WTC11 (cell line): Measurements from ENCODE around the gene MCM5. TPM values are rescaled to one million over a fixed set of nuclear protein-coding genes. Genes with fewer than 3 reads are reported as not detected.
A peak's percentile ranks its signal among the peaks of the same experiment; 100 is the strongest.

ENCODE experiments used
- ATAC-seq: fragments of 200-7000 bp; cut with Tn5 transposase; 2 replicates; pipeline ENCODE4 v1.10.0; 2021; ENCODE audit warnings: mild to moderate bottlenecking, moderate library complexity
- CTCF ChIA-PET: fragments of 300-600 bp; sonication (Branson Sonifier 250); formaldehyde crosslinking; loops from one replicate; lab custom pipeline; 2021; ENCODE audit warnings: antibody characterized with exemption; lab: Charles Lee
- POLR2A ChIA-PET: fragments of 350-600 bp; sonication (Branson Sonifier 250); formaldehyde crosslinking; loops from one replicate; lab custom pipeline; 2021; ENCODE audit warnings: antibody characterized with exemption; lab: Charles Lee
- DNase-seq: peaks from one replicate; pipeline ENCODE4 v3.0.0; 2021; ENCODE audit warnings: low spot score
- H3K27ac Mint-ChIP-seq: 2 replicates; pipeline ENCODE4 v1.8.0; 2021; ENCODE audit warnings: mixed read lengths
- H3K27me3 Mint-ChIP-seq: 2 replicates; pipeline ENCODE4 v1.8.0; 2021; ENCODE audit warnings: low read depth, mild to moderate bottlenecking, moderate library complexity, mixed read lengths
- H3K36me3 Mint-ChIP-seq: 2 replicates; pipeline ENCODE4 v1.8.0; 2021; ENCODE audit warnings: mixed read lengths
- H3K4me1 Mint-ChIP-seq: 2 replicates; pipeline ENCODE4 v1.8.0; 2022; ENCODE audit warnings: mixed read lengths
- H3K4me3 Mint-ChIP-seq: 2 replicates; pipeline ENCODE4 v1.8.0; 2021; ENCODE audit warnings: mild to moderate bottlenecking, moderate library complexity, mixed read lengths
- H3K9me3 Mint-ChIP-seq: 2 replicates; pipeline ENCODE4 v1.8.0; 2021; ENCODE audit warnings: mixed read lengths
- ATF1 ChIP-seq: sonication (generic); formaldehyde crosslinking; IDR thresholded peaks from 2 replicates; pipeline ENCODE4 v1.8.1; 2023; ENCODE audit warnings: mild to moderate bottlenecking, moderate library complexity, missing genetic modification reagents
- ATF3 ChIP-seq: sonication (generic); formaldehyde crosslinking; conservative IDR thresholded peaks from 2 replicates; pipeline ENCODE4 v1.8.1; 2022; ENCODE audit warnings: mild to moderate bottlenecking, missing genetic modification reagents
- ATF6 ChIP-seq: sonication (generic); formaldehyde crosslinking; IDR thresholded peaks from 2 replicates; pipeline ENCODE4 v1.8.1; 2023; ENCODE audit warnings: mild to moderate bottlenecking, missing genetic modification reagents
- CREB1 ChIP-seq: sonication (generic); formaldehyde crosslinking; IDR thresholded peaks from 2 replicates; pipeline ENCODE4 v1.8.0; 2023; ENCODE audit warnings: mild to moderate bottlenecking, missing genetic modification reagents
- CTCF ChIP-seq: fragments of 200-600 bp; IDR thresholded peaks from 2 replicates; pipeline ENCODE4 v1.8.0; 2022; ENCODE audit warnings: antibody characterized with exemption
- ERG ChIP-seq: fragments of 250-450 bp; sonication (Bioruptor Pico); IDR thresholded peaks from 2 replicates; pipeline ENCODE4 v1.8.0; 2021; ENCODE audit warnings: mild to moderate bottlenecking
- ESRRA ChIP-seq: sonication (generic); formaldehyde crosslinking; IDR thresholded peaks from 2 replicates; pipeline ENCODE4 v1.8.1; 2022; ENCODE audit warnings: mild to moderate bottlenecking, missing genetic modification reagents, borderline replicate concordance
- ETV6 ChIP-seq: sonication (generic); formaldehyde crosslinking; IDR thresholded peaks from 2 replicates; pipeline ENCODE4 v1.8.1; 2022; ENCODE audit warnings: mild to moderate bottlenecking, missing genetic modification reagents
- FOXK1 ChIP-seq: sonication (generic); formaldehyde crosslinking; IDR thresholded peaks from 2 replicates; pipeline ENCODE4 v1.8.0; 2022; ENCODE audit warnings: mild to moderate bottlenecking, moderate library complexity, missing genetic modification reagents
- GABPB1 ChIP-seq: sonication (generic); formaldehyde crosslinking; IDR thresholded peaks from 2 replicates; pipeline ENCODE4 v1.8.1; 2023; ENCODE audit warnings: mild to moderate bottlenecking, missing genetic modification reagents
- HMGXB4 ChIP-seq: sonication (generic); formaldehyde crosslinking; IDR thresholded peaks from 2 replicates; pipeline ENCODE4 v1.8.1; 2023; ENCODE audit warnings: mild to moderate bottlenecking, moderate library complexity, missing genetic modification reagents
- IRF1 ChIP-seq: sonication (generic); formaldehyde crosslinking; IDR thresholded peaks from 2 replicates; pipeline ENCODE4 v1.8.0; 2023; ENCODE audit warnings: missing genetic modification reagents
- IRF2 ChIP-seq: sonication (generic); formaldehyde crosslinking; IDR thresholded peaks from 2 replicates; pipeline ENCODE4 v1.8.0; 2022; ENCODE audit warnings: low read depth, missing genetic modification reagents, borderline replicate concordance
- MXD4 ChIP-seq: fragments of 250-450 bp; sonication (Bioruptor Pico); IDR thresholded peaks from 2 replicates; pipeline ENCODE4 v1.8.0; 2021; ENCODE audit warnings: mild to moderate bottlenecking, moderate library complexity, borderline replicate concordance
- MYBL2 ChIP-seq: sonication (generic); formaldehyde crosslinking; IDR thresholded peaks from 2 replicates; pipeline ENCODE4 v1.8.1; 2023; ENCODE audit warnings: mild to moderate bottlenecking, moderate library complexity, missing genetic modification reagents
- ZMAT4 ChIP-seq: fragments of 250-450 bp; sonication (Bioruptor Pico); IDR thresholded peaks from 2 replicates; pipeline ENCODE4 v1.9.0; 2021; ENCODE audit warnings: mild to moderate bottlenecking
- ZNF317 ChIP-seq: sonication (generic); formaldehyde crosslinking; IDR thresholded peaks from 2 replicates; pipeline ENCODE4 v1.8.1; 2023; ENCODE audit warnings: low read depth, mild to moderate bottlenecking, moderate library complexity, missing genetic modification reagents, borderline replicate concordance
- ZNF512 ChIP-seq: sonication (generic); formaldehyde crosslinking; IDR thresholded peaks from 2 replicates; pipeline ENCODE4 v1.8.1; 2022; ENCODE audit warnings: missing genetic modification reagents, borderline replicate concordance
- ZNF671 ChIP-seq: fragments of 250-450 bp; sonication (Bioruptor Pico); IDR thresholded peaks from 2 replicates; pipeline ENCODE4 v1.8.0; 2021; ENCODE audit warnings: mild to moderate bottlenecking
- total RNA-seq: library from RNA; stranded (reverse); gene quantifications from 3 replicates; pipeline ENCODE4 v1.2.3, GENCODE V29; 2021

Gene MCM5
- total RNA-seq, 1 experiment from 2014 or later: 261 TPM

- no peaks in the 10 kb centered on the region for H3K27me3 Mint-ChIP-seq
- POLR2A ChIA-PET: interaction anchor here (0.6 to 1.2 kb wide), 3 partner anchors 9 to 67 kb away, joined by 3 to 4 read pairs (median 3); no protein-coding TSS in a partner anchor
- TF ChIP-seq MXD4 (CRISPR knock-in tag): no peak
- TF ChIP-seq ZNF317 (CRISPR knock-in tag): no peak
- no peak for TF ChIP-seq CTCF
- TF ChIP-seq ERG (CRISPR knock-in tag): no peak
- TF ChIP-seq CREB1 (CRISPR knock-in tag): no peak
- no peak for TF ChIP-seq ATF1 (CRISPR knock-in tag)
- TF ChIP-seq IRF1 (CRISPR knock-in tag): no peak
- TF ChIP-seq FOXK1 (CRISPR knock-in tag): no peak
- no peak for TF ChIP-seq ATF6 (CRISPR knock-in tag)
- TF ChIP-seq IRF2: no peak
- no peak for TF ChIP-seq ETV6 (CRISPR knock-in tag)
- no peak for TF ChIP-seq GABPB1 (CRISPR knock-in tag)
- TF ChIP-seq ATF3 (CRISPR knock-in tag): no peak
- TF ChIP-seq, all 79 proteins: peak for 0
- Mint-ChIP-seq H3K4me3 (no peak overlapping the region), H3K36me3 (peaks cover 75% of the 10 kb centered on the region), H3K4me1 (peaks cover 27% of the 10 kb centered on the region), H3K9me3 (no peaks in the 10 kb centered on the region), H3K27ac (no peak overlapping the region)
- CTCF ChIA-PET: interaction anchor here (0.8 to 1.7 kb wide), 4 partner anchors 17 to 53 kb away, joined by 3 to 7 read pairs (median 5); no protein-coding TSS in a partner anchor
- DNase-seq (no peak), ATAC-seq (no peak)
Measured at GRCh38 chr22:35404176-35404575, 4.2 kb downstream of the MCM5 start.

GRCh38 chr22:35406443-35406842, 6.5 kb downstream of the MCM5 start:
- ChIA-PET CTCF (no interaction called here), POLR2A (no interaction called here)
- H3K4me3 Mint-ChIP-seq: no peak overlapping the region
- no peaks in the 10 kb centered on the region for H3K27me3 Mint-ChIP-seq
- peaks cover 16% of the 10 kb centered on the region for H3K4me1 Mint-ChIP-seq
- TF ChIP-seq HMGXB4 (CRISPR knock-in tag) (no peak), ZNF671 (CRISPR knock-in tag) (no peak), ESRRA (0 out of 2 replicates have a peak, but pooled peaks have one; percentile 39), ZNF512 (CRISPR knock-in tag) (no peak), CREB1 (CRISPR knock-in tag) (no peak), MYBL2 (no peak), ZMAT4 (no peak)
- no peak overlapping the region for H3K27ac Mint-ChIP-seq
- DNase-seq (no peak), ATAC-seq (no peak)
- peaks cover 91% of the 10 kb centered on the region for H3K36me3 Mint-ChIP-seq
- no peaks in the 10 kb centered on the region for H3K9me3 Mint-ChIP-seq
